ENCODE measurements around the gene SNIP1. TPM values are rescaled to one million over a fixed set of nuclear protein-coding genes. Genes with fewer than 3 reads are reported as not detected.
A peak's percentile ranks its signal among the peaks of the same experiment; 100 is the strongest.

SNIP1 gene
- total RNA-seq, 1 donor from 2014 or later = 14.4 TPM

- DNase-seq (ENCODE audit: low spot score in 2 of 2) = no peak
- no peaks in the 10 kb centered on the region for H3K9me3 ChIP-seq
- H3K27ac ChIP-seq = peak overlapping the region; percentile 60 to 68
- intact Hi-C loops (cut with DNase I) = loop anchor here (2.0 to 10.0 kb wide), 4 partner anchors 43 to 457 kb away; partner anchors contain the start of genes CDCA8, MEAF6, UTP11 and ZC3H12A
- H3K4me1 ChIP-seq = peaks cover 12 to 21% of the 10 kb centered on the region in 2 donors
- H3K36me3 ChIP-seq = no peaks in the 10 kb centered on the region
- H3K27me3 ChIP-seq = no peaks in the 10 kb centered on the region
- H3K4me3 ChIP-seq = peak overlapping the region; percentile 46 to 59
- TF ChIP-seq CTCF (IDR thresholded peaks at IDR 0.05) = no peak
Observed at GRCh38 chr1:37557402-37557801, 3.3 kb upstream of the SNIP1 start.

DNA sequence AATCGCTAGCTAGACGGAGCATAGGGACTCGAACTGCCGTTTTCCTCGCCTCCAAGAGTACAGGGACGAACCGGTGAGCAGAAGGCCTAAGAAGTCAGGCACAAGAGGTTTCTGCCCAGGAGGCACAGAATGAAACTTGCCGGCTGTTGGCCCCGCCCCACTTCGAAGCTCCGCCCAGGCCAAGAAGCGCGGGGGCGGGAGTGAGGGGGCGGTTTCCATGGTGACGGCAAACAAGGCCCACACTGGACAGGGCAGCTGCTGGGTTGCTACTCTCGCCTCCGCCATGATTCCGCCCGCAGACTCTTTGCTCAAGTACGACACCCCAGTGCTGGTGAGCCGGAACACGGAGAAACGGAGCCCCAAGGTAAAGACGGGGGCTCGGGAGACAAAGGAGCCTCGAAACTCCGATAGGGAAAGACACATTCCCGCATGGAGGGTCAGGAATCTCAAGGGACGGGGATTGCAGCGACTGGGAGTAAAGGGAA lies 2.7 kb upstream of the SNIP1 start, which contains the start of gene DNALI1:
DNALI1 (plus strand) TSS at position 229 of the 485 bp plus-strand sequence; CDS start at position 284, 55 bp downstream.
- H3K4me1 ChIP-seq = peaks cover 12 to 24% of the 10 kb centered on the region in 2 donors
- no peaks in the 10 kb centered on the region for H3K9me3 ChIP-seq
- H3K36me3 ChIP-seq = peaks cover 3 to 5% of the 10 kb centered on the region in 2 donors
- intact Hi-C loops (cut with DNase I) = loop anchor here (2.0 to 10.0 kb wide), 4 partner anchors 42 to 458 kb away; partner anchors contain the start of genes CDCA8, MEAF6, UTP11 and ZC3H12A
- peak within 1 kb of the TSS; percentile 60 to 68 for H3K27ac ChIP-seq
- peak within 1 kb of the TSS; percentile 46 to 59 for H3K4me3 ChIP-seq
- H3K27me3 ChIP-seq = no peaks in the 10 kb centered on the region
- peak; percentile 16 to 93 for DNase-seq (ENCODE audit: low spot score in 2 of 2)
- TF ChIP-seq CTCF (IDR thresholded peaks at IDR 0.05) = no peak

DNA sequence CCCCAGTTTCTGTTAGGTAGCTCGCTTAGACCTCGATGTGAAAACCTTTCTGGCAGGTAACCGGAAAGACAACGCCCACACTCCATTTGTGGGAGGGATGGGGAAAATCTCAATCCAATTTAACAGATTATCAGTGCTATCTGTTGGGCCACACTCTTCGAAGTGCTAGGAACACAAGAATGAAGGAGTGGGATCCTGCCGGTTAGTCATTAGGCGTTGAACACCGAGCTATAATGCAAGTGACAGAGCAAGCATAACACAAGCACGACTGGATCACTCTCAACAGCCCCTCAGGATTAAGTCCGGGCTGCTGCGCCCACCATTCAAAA lies 531 bp downstream of the SNIP1 start:
- Histone ChIP-seq H3K4me3 (peak overlapping the region; percentile 90 to 94), H3K27me3 (no peaks in the 10 kb centered on the region), H3K4me1 (peaks cover 12 to 24% of the 10 kb centered on the region in 2 donors), H3K9me3 (no peaks in the 10 kb centered on the region), H3K36me3 (peaks cover 12 to 28% of the 10 kb centered on the region in 2 donors), H3K27ac (peak overlapping the region; percentile 87 to 90)
- DNase-seq (ENCODE audit: low spot score in 2 of 2) = no peak
- intact Hi-C loops (cut with DNase I) = loop anchor here (5.0 to 10.0 kb wide), 2 partner anchors 461 to 1156 kb away; partner anchors contain the start of genes LSM10 and UTP11
- TF ChIP-seq CTCF (IDR thresholded peaks at IDR 0.05) = no peak

DNA sequence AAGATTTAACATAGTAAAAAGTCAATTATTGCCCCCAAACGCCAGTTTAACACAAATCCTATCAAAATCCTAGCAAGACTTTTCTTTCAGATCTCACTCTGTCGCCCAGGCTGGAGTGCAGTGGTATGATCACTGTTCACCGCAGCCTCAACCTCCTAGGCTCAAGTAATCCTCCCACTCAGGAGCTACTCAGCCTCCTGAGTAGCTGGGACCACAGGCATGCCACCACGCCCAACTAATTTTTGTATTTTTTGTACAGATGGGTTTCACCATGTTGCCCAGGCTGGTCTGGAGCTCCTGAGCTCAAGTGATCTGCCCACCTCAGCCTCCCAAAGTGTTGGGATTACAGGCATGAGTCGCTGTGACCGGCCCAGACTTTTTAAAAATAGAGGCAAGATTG lies 4.8 kb downstream of the SNIP1 start:
- Histone ChIP-seq H3K9me3 (no peaks in the 10 kb centered on the region), H3K36me3 (peaks cover 44 to 65% of the 10 kb centered on the region in 2 donors), H3K4me3 (no peak overlapping the region), H3K27me3 (no peaks in the 10 kb centered on the region), H3K4me1 (peaks cover 12 to 13% of the 10 kb centered on the region in 2 donors), H3K27ac (no peak overlapping the region)
- no peak for TF ChIP-seq CTCF (IDR thresholded peaks at IDR 0.05)
- intact Hi-C loops (cut with DNase I) = no loop called here
- DNase-seq (ENCODE audit: low spot score in 2 of 2) = no peak

DNA sequence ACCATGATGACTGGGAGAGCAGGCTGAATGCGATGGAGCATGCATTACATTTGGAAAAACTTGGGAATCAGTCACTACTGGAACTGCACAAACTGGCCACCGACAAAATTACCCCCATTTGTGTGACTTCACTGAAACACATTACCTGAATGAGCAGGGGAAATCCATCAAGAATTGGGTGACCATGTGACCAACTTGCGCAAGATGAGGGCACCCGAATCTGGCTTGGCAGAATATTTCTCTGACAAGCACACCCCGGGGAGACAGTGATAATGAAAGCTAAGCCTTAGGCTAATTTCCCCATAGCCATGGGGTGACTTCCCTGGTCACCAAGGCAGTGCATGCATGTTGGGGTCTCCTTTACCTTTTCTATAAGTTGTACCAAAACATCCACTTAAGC lies 9.1 kb downstream of the SNIP1 start:
- H3K9me3 ChIP-seq = no peaks in the 10 kb centered on the region
- no peaks in the 10 kb centered on the region for H3K27me3 ChIP-seq
- peaks cover 52 to 65% of the 10 kb centered on the region in 2 donors for H3K36me3 ChIP-seq
- no peak for DNase-seq (ENCODE audit: low spot score in 2 of 2)
- intact Hi-C loops (cut with DNase I) = no loop called here
- H3K4me1 ChIP-seq = no peaks in the 10 kb centered on the region
- no peak for TF ChIP-seq CTCF (IDR thresholded peaks at IDR 0.05)
- H3K4me3 ChIP-seq = no peak overlapping the region
- no peak overlapping the region for H3K27ac ChIP-seq
